Stimulated activated CD4-positive, alpha-beta T cell treated with anti-CD3 and anti-CD28 coated beads, TNF-alpha, amount 100 ng/mL, for 4 hours (primary cell): Measurements from ENCODE around the gene LINC01488.

Experiments
- DNase-seq, 3 experiments: peaks; one replicate each; pipeline ENCODE4 v3.0.0-alpha.2; 2020; ENCODE audit warnings: low read depth in 3 of 3

Gene LINC01488

DNA sequence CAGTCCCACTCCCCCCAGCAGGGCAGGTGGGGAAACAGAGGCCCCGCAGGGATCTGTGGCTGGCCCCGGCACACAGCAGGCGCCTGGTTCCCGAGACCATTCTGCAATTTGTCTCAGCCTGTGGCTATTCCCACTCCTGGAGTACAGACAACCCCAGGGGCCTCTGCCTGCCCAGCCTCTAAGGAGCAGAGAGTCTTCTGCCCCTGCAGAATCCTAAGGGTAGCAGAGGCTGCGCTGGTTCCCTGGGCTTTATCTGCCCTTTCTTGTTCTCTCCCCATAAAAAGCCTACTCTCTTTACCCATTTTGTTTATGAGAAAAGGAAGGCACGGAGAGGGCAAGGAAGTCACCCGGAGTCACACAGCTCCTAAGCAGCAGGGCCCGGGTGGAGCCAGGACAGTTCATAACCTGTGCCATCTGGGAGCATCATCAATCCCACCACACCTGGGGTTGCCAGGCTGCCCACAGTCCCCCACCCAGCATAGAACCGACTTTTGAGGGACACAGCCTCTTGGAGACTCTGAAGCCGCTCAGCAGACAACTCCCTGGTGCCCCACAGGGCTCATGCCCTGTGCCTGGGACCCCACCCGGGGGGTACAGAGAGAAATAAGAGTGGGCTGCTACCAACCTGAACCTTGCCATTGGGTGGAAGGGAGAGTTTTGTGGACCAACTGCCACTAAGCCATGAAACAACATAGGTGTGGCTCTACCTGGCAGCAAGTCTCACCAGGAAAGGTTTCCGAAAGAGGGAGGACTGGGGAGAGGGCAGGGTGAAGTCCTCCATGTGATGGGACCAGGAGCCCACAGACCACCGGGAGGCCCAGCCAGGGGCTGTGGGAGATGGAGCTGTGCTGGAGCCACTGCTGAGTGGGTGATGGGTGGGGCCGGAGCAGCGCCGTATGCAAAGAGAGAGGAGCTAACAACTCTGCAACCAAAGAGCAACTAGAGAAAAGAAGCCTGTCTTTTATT is 17.2 kb upstream of the LINC01488 start:
- DNase-seq: no peak

DNA sequence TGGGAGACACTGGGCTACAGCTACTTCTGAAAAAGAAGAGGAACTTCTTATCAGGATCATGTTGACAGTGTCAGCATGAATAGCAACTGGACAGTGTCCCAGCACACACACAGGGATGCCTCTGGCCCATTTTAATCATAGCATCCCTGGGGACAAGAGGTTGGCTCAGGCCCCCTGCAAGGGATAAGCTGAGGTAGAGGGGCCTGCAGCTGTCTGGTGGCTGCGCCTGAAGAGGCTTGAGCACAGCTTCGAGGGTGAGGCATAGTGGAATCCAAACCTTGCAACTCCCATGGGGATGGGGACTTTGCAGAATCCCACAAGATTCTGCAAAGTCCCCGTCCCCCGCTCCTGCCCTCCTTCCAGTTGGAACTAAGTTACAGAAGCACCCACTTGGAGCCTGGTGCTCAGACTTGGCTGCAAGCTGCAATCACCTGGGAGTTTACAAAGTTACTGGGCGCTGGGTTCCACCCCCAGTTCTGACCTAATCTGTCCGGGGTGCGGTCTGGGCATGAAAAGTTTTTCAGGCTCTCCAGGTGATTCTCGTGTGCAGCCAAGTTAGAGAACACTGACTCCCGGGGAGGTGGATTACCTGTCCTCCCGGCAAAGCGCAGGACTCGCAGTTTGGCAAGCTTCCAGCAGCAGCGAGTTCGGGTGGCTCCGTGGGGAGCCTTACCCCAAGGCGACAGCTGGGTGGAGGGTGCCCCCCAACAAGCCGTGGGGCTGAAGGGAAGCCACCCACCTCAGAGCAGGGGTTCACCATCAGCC is 16.0 kb upstream of the LINC01488 start:
- no peak for DNase-seq

DNA sequence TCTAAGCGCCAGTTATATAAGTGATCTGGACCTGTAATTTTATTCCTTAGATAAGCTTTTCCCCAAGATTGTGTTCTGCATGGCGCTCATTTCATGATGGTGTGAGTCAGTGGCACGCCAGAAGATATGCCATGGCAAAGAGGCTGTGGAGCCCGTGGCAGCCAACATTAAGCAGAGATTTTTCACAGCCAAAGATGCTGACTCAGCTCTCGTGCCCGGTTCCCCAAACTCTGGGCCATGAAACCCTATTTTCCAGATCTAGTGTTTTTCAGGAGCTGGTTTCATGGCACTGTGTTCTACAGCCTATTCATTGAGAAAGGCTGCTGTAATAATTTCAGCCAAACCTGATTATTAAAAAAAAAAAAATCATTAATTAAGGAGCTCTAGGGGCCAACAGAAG is 15.4 kb upstream of the LINC01488 start:
- DNase-seq: no peak

DNA sequence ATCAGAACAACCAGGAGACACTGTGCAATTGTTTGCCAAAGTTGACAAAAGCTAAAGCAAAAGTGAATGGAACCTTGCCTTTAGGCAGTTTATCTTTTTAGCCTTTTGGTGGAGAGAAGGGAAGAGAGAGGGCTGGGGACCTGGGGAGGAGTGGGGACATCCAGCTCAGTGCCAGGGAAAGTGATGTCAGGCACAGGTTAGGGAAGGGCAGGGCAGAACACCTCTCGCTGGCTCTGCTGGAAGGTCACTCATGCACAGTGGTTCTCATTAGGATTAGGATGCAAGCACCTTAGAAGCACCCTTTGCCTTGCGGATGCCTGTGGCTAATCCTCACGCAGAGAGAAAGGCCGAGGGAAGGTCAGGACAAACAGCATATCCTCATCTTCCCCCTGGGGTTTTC is 14.3 kb upstream of the LINC01488 start:
- DNase-seq: no peak

- DNase-seq: no peak
These were observed 13.8 kb upstream of the LINC01488 start for GRCh38 chr11:69467646-69468045.

DNA sequence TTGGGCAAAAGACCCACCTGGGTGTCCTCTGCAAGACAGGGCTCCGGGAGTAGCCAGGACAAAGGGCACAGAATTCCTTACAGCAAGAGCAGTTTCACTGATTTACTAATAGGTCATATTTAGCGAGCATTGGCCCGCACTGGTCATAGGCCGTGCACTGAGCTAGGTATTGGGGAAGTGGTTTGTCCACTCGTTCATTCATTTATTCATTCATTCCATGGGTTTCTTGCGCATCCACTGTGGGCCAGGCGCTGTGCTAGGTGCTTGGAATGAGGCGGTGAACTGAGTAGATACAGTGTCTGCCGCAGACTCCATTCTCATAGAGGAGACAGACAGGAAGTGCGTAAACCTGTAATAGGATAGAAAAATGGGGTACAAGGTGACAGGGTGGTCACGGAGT is 13.2 kb upstream of the LINC01488 start:
- no peak for DNase-seq

GRCh38 chr11:69468911-69469885 is 12.3 kb upstream of the LINC01488 start:
- no peak for DNase-seq

- DNase-seq: no peak
These were observed 11.2 kb upstream of the LINC01488 start for GRCh38 chr11:69470301-69470700.

GRCh38 chr11:69470793-69471728 is 10.4 kb upstream of the LINC01488 start:
- DNase-seq: no peak

GRCh38 chr11:69471729-69472540 is 9.5 kb upstream of the LINC01488 start:
- no peak for DNase-seq

DNA sequence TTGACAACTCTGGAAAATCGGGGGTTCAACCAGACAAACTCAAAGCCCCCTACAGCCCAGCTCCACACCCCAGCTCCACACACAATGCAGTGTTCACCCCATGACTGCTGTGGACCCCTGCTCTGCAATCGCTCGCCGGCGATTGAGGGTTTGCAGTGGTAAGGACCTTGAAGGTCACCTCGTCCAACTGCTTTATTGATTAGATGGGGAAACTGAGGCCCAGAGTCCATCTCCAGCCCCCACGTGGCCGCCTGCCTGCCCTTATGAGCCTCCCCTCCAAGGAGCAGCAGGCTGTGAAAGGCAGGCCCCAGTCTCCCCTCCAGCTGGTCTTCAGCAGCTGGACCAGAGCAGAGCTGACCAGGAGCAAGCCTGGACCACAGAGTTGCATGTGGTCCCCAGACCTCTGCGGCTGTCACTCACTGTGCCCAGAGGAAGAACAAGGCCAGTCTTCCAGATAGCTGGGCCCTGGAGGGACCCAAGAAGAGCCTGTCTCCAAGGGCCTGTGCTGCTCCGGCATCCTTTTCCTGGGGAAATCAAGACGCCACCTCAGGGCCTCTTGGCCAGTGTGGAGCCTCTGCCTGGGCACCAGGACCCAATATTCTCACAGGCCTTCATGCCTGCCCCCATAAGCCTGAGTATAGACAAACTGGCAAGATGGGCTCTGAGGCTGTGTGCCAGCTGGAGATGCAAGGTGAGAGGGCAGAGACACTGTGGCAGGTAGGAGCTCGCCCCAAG is 8.8 kb upstream of the LINC01488 start:
- DNase-seq: no peak

DNA sequence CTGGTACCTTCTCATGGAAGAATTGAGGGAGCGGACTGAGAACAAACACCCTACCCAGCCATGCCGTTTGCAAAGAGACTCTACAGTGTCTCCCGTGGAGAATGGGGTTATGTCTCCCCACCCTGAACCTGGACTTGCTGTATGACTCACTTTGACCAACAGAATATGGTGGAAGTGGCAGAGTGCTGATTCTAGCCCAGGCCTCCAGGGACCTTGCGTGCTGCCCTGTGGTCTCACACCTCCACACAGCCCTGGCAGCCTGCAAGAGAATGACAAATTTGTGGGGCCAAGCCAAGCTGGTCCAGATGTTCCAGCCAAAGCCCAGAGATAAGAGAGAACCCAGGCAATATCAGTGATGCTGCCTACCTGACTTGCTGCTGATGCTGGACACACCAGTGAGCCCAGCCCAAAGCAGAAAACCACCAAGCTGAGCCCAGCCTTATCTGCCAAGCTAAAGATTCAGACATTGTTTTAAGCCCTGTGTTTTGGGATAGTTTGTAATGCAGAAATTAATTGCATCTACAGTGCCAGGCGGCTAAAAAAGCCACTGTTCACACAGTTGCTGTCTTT is 8.1 kb upstream of the LINC01488 start:
- no peak for DNase-seq

DNA sequence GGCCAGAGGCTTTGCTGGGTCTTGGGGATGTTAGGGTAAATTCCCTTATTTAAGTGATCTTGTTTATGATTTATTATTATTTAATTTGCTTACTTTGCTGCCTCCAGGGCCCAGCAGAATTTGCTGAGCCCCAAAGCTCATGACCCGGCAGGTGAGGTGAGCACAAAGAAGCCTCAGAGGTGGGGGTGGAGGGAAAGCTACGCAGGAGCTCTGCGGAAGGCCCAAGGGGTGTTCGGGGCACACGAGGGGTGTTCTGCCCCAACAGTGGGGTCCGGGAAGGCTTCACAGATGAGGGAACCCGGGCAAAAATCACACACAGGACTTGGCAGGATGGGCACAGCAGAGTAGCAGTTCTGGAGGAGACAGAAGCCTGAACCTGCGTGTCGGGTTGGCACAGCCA is 6.7 kb upstream of the LINC01488 start:
- no peak for DNase-seq

DNA sequence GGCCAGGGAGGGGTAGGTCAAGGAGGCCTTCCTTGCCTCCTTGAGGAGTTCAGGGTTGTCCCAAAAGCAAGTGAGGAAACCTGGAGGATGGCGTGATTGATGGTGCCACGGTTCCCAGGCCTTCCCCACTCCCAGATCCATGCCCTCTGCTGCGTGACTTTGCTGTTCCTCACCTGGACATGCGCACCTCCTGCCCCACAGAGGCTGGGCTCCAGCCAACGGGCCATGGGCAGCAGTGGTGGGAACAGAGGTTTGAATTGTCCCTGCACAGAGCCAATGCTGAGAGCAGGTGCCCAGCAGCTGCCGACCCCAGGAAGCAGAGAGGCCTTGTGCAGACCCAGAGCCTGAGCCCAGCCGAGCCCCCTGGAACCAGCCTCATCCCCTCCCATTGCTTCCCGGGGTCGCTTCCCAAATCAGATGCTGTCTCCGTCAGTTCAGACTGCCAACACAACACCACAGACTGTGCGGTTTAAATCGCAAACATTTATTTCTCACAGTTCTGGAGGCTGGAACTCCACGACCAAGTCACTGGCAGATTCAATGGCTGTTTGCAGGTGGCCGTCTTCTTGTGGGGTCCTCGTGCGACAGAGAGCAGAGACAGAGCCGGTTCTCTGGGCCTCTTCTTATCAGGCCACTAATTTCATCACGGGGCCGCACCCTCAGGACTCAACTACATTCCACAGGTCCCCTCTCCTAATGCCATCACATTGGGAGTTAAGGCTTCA is 6.2 kb upstream of the LINC01488 start:
- DNase-seq: no peak

- DNase-seq: no peak
These were observed 5.5 kb upstream of the LINC01488 start for GRCh38 chr11:69475866-69476471.

- no peak for DNase-seq
These were observed 4.9 kb upstream of the LINC01488 start for GRCh38 chr11:69476509-69476961.

- DNase-seq: no peak
These were observed 4.4 kb upstream of the LINC01488 start for GRCh38 chr11:69477086-69477485.
